ENCODE data around the gene ZNF385B. TPM values are rescaled to one million over a fixed set of nuclear protein-coding genes. Genes with fewer than 3 reads are reported as not detected.

Gene ZNF385B
- polyA plus RNA-seq, 1 donor from 2014 or later, result not detected

DNA sequence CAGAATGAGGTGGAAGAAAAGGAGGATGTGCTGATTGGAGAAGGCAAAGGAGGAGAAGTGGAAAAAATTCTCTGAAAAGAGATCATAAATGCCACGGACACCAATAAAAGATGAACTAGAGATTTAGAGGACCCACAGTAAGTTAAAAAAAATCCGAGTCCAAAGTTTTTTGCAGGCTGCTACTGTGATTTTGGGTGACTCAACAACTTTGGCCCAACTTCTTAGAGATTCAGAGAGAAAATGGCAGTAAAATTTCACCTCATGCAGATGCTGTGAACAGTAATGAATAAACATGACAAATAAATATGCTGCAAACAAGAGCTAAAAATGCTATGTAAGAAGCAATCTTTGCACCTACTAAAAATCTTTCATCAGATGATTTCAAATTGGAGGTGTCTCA lies 419.9 kb downstream of the ZNF385B start:
- H3K27ac Mint-ChIP-seq, result no peak overlapping the region
- H3K27me3 Mint-ChIP-seq, result peaks cover 14% of the 10 kb centered on the region
- H3K4me1 Mint-ChIP-seq, result no peaks in the 10 kb centered on the region
- H3K36me3 Mint-ChIP-seq, result no peaks in the 10 kb centered on the region
- H3K4me3 Mint-ChIP-seq, result no peak overlapping the region
- H3K9me3 Mint-ChIP-seq, result no peaks in the 10 kb centered on the region

DNA sequence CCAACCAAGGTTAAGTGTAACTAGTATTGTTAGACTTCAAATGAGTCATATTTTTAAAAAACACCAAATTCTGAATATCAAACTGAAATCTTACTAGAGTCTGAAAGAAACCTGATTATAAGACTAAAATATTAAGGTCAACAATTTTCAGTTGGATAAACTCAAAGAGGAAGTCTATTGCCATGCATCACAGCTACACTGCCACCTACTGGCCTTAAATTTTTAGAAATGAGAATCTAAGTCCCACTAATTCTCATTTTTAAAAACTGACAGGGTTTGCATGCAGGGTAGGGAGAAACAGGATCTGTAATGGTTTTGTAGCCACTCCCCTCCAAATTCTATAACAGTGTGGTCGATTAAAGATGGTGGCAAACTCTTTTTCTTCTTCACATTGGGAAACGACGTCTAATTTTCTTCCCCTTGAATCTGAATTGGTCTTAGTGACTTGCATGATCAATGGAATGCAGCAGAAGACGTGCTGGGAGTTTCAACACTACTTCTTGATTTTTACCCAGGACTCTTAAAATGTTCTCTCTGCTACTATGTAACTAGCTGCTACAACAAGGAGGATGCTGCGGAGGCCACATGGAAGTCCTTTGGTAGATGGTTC lies 420.7 kb downstream of the ZNF385B start:
- H3K4me3 Mint-ChIP-seq, result no peak overlapping the region
- peaks cover 14% of the 10 kb centered on the region for H3K27me3 Mint-ChIP-seq
- H3K27ac Mint-ChIP-seq, result no peak overlapping the region
- H3K4me1 Mint-ChIP-seq, result no peaks in the 10 kb centered on the region
- H3K9me3 Mint-ChIP-seq, result no peaks in the 10 kb centered on the region
- no peaks in the 10 kb centered on the region for H3K36me3 Mint-ChIP-seq

DNA sequence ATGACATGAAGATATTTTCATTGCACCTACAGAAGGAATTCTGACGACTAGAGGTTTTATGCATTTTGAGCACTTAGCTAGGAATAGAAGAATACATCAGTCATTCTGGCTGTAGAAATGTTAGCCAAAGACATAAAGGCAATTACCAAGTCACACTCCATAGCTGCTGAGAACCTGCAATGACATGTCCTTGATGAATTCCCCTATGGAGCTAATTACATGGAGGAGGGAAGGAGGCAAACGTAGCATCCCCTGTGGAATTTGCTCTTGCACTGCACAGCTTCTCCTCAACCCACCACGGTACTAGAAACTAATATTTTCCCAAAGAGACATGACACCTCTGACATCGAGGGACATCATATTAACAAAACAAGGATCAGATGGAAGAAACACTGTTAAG lies 422.8 kb downstream of the ZNF385B start:
- no peaks in the 10 kb centered on the region for H3K9me3 Mint-ChIP-seq
- H3K27ac Mint-ChIP-seq, result no peak overlapping the region
- H3K4me3 Mint-ChIP-seq, result no peak overlapping the region
- peaks cover 7% of the 10 kb centered on the region for H3K27me3 Mint-ChIP-seq
- no peaks in the 10 kb centered on the region for H3K4me1 Mint-ChIP-seq
- no peaks in the 10 kb centered on the region for H3K36me3 Mint-ChIP-seq

GRCh38 chr2:179437430-179437829 lies 424.0 kb downstream of the ZNF385B start:
- Mint-ChIP-seq H3K27ac (no peak overlapping the region), H3K36me3 (no peaks in the 10 kb centered on the region), H3K27me3 (peaks cover 5% of the 10 kb centered on the region), H3K4me1 (no peaks in the 10 kb centered on the region), H3K4me3 (no peak overlapping the region), H3K9me3 (no peaks in the 10 kb centered on the region)

- Mint-ChIP-seq H3K27me3 (peaks cover 3% of the 10 kb centered on the region), H3K27ac (no peak overlapping the region), H3K9me3 (no peaks in the 10 kb centered on the region), H3K4me3 (no peak overlapping the region), H3K36me3 (no peaks in the 10 kb centered on the region), H3K4me1 (no peaks in the 10 kb centered on the region)
Observed at GRCh38 chr2:179435566-179435965, 425.8 kb downstream of the ZNF385B start.

GRCh38 chr2:179435000-179435399 lies 426.4 kb downstream of the ZNF385B start:
- Mint-ChIP-seq H3K36me3 (no peaks in the 10 kb centered on the region), H3K9me3 (no peaks in the 10 kb centered on the region), H3K4me1 (no peaks in the 10 kb centered on the region), H3K27me3 (peaks cover 3% of the 10 kb centered on the region), H3K4me3 (no peak overlapping the region), H3K27ac (no peak overlapping the region)

DNA sequence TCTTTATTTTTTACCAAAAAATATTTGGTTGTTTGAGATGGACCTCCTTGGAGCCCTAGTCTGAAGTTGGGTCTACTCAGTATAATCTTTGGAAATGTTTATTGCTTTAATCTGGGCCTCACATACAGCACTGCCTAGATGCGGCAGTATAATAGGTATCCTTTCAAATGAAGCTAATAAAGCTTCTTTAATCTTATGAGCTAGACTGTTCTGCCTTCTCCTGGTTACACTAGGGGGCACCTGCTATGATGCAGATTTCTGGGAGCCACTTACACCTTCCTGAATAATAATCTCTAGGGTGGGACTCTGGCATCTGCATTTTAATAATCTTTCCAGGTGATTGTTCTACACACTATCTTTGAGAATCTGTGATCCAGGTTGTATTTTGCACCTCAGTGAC lies 427.1 kb downstream of the ZNF385B start:
- H3K36me3 Mint-ChIP-seq, result no peaks in the 10 kb centered on the region
- peaks cover 4% of the 10 kb centered on the region for H3K27me3 Mint-ChIP-seq
- H3K4me3 Mint-ChIP-seq, result no peak overlapping the region
- H3K9me3 Mint-ChIP-seq, result no peaks in the 10 kb centered on the region
- no peak overlapping the region for H3K27ac Mint-ChIP-seq
- no peaks in the 10 kb centered on the region for H3K4me1 Mint-ChIP-seq

DNA sequence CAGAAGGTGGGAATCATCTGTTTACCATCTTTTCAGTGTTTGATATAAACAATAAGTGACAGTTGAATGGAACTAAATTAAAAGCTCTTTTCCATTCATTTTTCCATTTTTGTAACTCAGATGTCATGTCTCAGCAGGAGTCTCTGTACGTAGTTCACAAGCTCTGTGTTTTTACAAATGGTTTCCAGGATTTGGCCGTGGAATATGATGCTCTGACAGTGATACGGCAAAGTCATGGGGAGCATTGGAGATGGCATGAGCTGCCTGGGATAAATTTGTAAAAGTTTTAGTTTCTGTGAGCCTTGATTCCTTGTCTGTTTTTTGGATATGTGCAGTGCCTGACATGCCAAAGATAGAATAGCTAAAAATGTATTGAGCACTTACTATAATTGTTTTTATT lies 428.7 kb downstream of the ZNF385B start:
- H3K4me3 Mint-ChIP-seq, result no peak overlapping the region
- peaks cover 9% of the 10 kb centered on the region for H3K27me3 Mint-ChIP-seq
- H3K4me1 Mint-ChIP-seq, result no peaks in the 10 kb centered on the region
- no peaks in the 10 kb centered on the region for H3K9me3 Mint-ChIP-seq
- H3K27ac Mint-ChIP-seq, result no peak overlapping the region
- no peaks in the 10 kb centered on the region for H3K36me3 Mint-ChIP-seq

DNA sequence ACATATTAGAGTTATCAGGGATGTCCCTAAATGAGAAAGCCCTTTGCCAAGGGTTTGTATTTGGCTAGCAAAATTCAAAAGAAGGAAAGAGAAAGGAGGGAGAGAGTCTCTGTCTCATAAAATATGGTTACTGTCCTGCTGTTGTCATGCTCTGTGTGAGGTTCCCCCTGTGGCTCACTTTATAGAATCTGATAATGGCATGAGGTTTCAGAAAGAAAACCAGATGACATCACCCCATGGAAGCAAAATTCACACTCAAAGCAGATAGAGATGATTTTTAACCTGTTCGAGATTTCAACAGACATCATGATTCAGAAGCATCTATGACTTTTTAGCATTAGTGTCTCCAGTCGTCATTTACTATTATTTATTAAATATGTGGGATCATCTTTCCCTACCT lies 431.8 kb downstream of the ZNF385B start:
- no peak overlapping the region for H3K4me3 Mint-ChIP-seq
- no peaks in the 10 kb centered on the region for H3K36me3 Mint-ChIP-seq
- H3K4me1 Mint-ChIP-seq, result no peaks in the 10 kb centered on the region
- H3K9me3 Mint-ChIP-seq, result no peaks in the 10 kb centered on the region
- H3K27me3 Mint-ChIP-seq, result peaks cover 9% of the 10 kb centered on the region
- H3K27ac Mint-ChIP-seq, result no peak overlapping the region

DNA sequence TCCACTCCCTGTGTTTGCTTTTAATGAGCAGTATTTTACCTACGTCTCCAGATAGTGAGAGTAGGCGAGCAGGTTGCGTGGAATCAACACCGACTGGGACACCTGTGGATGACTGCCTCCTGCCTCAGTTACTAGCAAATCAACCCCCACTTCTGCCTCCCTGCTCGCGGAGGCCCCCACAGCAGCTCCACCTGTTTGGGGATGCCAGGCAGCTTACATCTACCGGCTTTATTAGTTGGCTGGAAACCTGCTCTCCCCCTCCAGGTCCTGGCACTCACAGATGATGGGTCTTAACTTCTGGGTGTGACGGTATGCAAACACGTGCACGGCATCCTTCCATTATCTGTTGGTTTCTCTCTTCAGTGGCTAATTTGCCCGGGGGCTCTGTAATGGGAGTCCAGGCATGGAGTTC lies 432.3 kb downstream of the ZNF385B start:
- peaks cover 9% of the 10 kb centered on the region for H3K27me3 Mint-ChIP-seq

GRCh38 chr2:179428649-179429048 lies 432.8 kb downstream of the ZNF385B start:
- H3K4me3 Mint-ChIP-seq, result no peak overlapping the region
- no peaks in the 10 kb centered on the region for H3K9me3 Mint-ChIP-seq
- no peaks in the 10 kb centered on the region for H3K4me1 Mint-ChIP-seq
- peaks cover 9% of the 10 kb centered on the region for H3K27me3 Mint-ChIP-seq
- no peaks in the 10 kb centered on the region for H3K36me3 Mint-ChIP-seq
- H3K27ac Mint-ChIP-seq, result no peak overlapping the region

More for the DNA sequence above, 432.3 kb downstream of the ZNF385B start:
- Mint-ChIP-seq H3K36me3 (no peaks in the 10 kb centered on the region), H3K4me3 (no peak overlapping the region), H3K4me1 (no peaks in the 10 kb centered on the region), H3K27ac (no peak overlapping the region), H3K9me3 (no peaks in the 10 kb centered on the region)

GRCh38 chr2:179427065-179427464 lies 434.3 kb downstream of the ZNF385B start:
- Mint-ChIP-seq H3K4me1 (peaks cover 0 to 3% (median under 1%) of the 10 kb centered on the region in 3 donors), H3K4me3 (no peak overlapping the region), H3K27ac (no peak overlapping the region), H3K9me3 (no peaks in the 10 kb centered on the region), H3K27me3 (peaks cover 6% of the 10 kb centered on the region), H3K36me3 (no peaks in the 10 kb centered on the region)

DNA sequence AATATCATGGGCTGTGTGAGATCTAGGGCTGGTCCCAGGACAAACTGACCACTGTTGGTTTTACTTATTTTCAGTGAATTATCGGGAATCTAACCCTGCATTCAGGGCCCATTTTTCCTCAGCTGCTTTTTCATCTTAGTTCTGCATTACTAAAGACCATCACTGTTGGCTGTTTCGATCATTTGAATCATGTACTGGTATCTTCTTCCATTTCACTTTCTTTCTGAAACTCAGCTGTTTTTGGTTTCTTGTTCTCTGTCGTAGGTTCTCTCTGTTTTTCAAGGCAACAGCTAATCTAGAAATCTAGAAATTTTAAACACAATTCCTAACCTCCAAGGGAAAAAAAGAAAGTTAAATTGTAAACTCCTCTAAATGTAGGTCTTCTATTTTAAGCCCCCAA lies 436.8 kb downstream of the ZNF385B start:
- Mint-ChIP-seq H3K27me3 (peaks cover 6% of the 10 kb centered on the region), H3K27ac (no peak overlapping the region), H3K9me3 (no peaks in the 10 kb centered on the region), H3K4me1 (peaks cover 0 to 4% (median 2%) of the 10 kb centered on the region in 3 donors), H3K4me3 (peak overlapping the region in 1 of 4 donors; percentile 1), H3K36me3 (no peaks in the 10 kb centered on the region)

DNA sequence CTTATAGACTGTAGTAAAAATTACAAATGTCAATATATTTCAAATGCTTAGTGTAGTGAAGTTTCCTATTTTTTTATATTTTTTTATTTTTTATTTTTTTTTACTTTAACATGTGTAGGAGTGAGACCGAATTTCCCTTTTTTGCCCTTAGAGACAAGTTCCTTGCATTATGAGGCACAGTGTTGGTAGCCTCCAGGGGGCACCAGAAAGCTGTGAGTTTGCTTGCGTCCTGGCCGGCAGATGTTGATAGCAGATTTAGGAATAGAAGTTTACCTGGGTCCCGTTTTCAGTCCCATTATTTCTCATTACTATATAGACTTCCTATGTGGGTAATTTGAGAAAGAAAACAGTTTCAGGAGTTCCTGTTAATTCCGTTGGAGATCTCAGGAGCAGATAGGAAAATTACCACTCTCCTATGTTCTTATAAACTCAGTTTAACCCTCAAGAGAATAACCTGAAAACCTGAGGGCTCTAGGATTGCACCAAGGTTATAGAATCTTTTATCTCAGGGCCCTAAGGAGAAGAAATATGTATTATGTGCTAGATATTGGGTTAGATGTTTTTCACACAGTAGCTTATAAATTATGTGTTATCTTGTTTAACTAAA lies 439.3 kb downstream of the ZNF385B start:
- Mint-ChIP-seq H3K27ac (no peak overlapping the region), H3K4me3 (no peak overlapping the region), H3K4me1 (peaks cover 0 to 4% (median 2%) of the 10 kb centered on the region in 3 donors), H3K27me3 (peaks cover 2% of the 10 kb centered on the region), H3K9me3 (no peaks in the 10 kb centered on the region), H3K36me3 (no peaks in the 10 kb centered on the region)

DNA sequence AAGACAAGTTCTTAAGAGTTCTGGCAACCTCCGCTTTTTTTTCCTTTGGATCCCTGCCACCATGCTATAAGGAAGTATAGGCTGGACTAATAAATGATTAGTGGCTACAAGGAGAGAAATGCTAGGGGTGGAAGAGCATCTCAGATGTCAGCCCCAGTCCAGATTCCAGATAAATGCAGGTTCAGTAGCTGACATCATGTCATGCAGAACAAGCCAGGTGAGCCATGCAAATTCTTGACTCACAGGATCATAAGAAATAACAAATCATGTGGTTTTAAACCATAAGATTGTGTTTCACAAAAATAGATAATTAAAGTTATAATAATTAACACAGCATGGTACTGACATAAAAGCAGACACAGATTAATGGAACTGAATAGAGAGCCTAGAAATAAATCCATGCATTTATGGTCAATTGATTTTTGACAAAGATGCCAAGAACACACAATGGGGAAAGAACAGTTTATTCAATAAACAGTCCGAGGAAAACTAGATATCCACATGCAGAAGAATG lies 443.9 kb downstream of the ZNF385B start:
- Mint-ChIP-seq H3K27ac (no peak overlapping the region), H3K4me3 (no peak overlapping the region), H3K4me1 (peaks cover 0 to 4% (median 2%) of the 10 kb centered on the region in 3 donors)

GRCh38 chr2:179412112-179412511 lies 449.3 kb downstream of the ZNF385B start:
- H3K27me3 Mint-ChIP-seq, result peaks cover 10% of the 10 kb centered on the region
- peaks cover 6 to 11% (median 8%) of the 10 kb centered on the region in 3 donors for H3K4me1 Mint-ChIP-seq
- no peak overlapping the region for H3K4me3 Mint-ChIP-seq
- H3K9me3 Mint-ChIP-seq, result peaks cover 1 to 6% (median 4%) of the 10 kb centered on the region in 3 donors
- no peaks in the 10 kb centered on the region for H3K36me3 Mint-ChIP-seq
- H3K27ac Mint-ChIP-seq, result no peak overlapping the region

More for the DNA sequence above, 443.9 kb downstream of the ZNF385B start:
- H3K27me3 Mint-ChIP-seq, result peaks cover 8% of the 10 kb centered on the region
- H3K9me3 Mint-ChIP-seq, result peaks cover 0 to 4% (median 4%) of the 10 kb centered on the region in 3 donors
- no peaks in the 10 kb centered on the region for H3K36me3 Mint-ChIP-seq
